HepG2 (cell line): ENCODE data around the gene NUDT8. TPM values are rescaled to one million over a fixed set of nuclear protein-coding genes. Genes with fewer than 3 reads are reported as not detected.

Source experiments
- AGO1 ChIP-seq: fragments of 200-400 bp; formaldehyde crosslinking; IDR thresholded peaks from 2 replicates; pipeline ENCODE4 v1.6.1; 2017; ENCODE audit warnings: mild to moderate bottlenecking, low read depth, low read length, moderate library complexity; ENCODE audit not compliant: poor library complexity, severe bottlenecking
- AKAP8 ChIP-seq: sonication (generic); formaldehyde crosslinking; IDR thresholded peaks from 2 replicates; pipeline ENCODE4 v1.5.1; 2020; ENCODE audit warnings: mild to moderate bottlenecking, missing genetic modification reagents
- ATF5 ChIP-seq: sonication (generic); formaldehyde crosslinking; IDR thresholded peaks from 2 replicates; pipeline ENCODE4 v1.4.0; 2020; ENCODE audit warnings: mild to moderate bottlenecking, low read depth, missing genetic modification reagents
- BHLHE40 ChIP-seq: IDR thresholded peaks from 2 replicates; pipeline ENCODE4 v1.6.1; 2011; ENCODE audit warnings: low read length, improper control_type of control experiment
- CCDC6 ChIP-seq: sonication (generic); formaldehyde crosslinking; IDR thresholded peaks from 2 replicates; pipeline ENCODE4 v1.8.1; 2022; ENCODE audit warnings: mild to moderate bottlenecking, missing genetic modification reagents, moderate library complexity
- DNMT1 ChIP-seq: sonication (generic); formaldehyde crosslinking; IDR thresholded peaks from 2 replicates; pipeline ENCODE4 v1.5.1; 2020; ENCODE audit warnings: mild to moderate bottlenecking, missing genetic modification reagents
- EP300 ChIP-seq, 3 experiments: sonication (generic) in 1 of 3; formaldehyde crosslinking in 1 of 3; IDR thresholded peaks; 2 replicates each; pipeline versions ENCODE4 v1.5.1 to v1.6.1; 2011 to 2020; ENCODE audit warnings: low read depth in 2 of 3, low read length in 2 of 3, borderline replicate concordance in 1 of 3, improper control_type of control experiment in 1 of 3, mild to moderate bottlenecking in 1 of 3, missing genetic modification reagents in 1 of 3, moderate library complexity in 1 of 3
- ESRRA ChIP-seq: sonication (generic); formaldehyde crosslinking; IDR thresholded peaks from 2 replicates; pipeline ENCODE4 v1.5.1; 2020; ENCODE audit warnings: mild to moderate bottlenecking, low read depth, missing genetic modification reagents
- HNRNPL ChIP-seq: fragments of 200-400 bp; formaldehyde crosslinking; IDR thresholded peaks from 2 replicates; pipeline ENCODE4 v1.6.1; 2017; ENCODE audit warnings: mild to moderate bottlenecking, low read depth, low read length
- HOXA9 ChIP-seq: sonication (generic); formaldehyde crosslinking; IDR thresholded peaks from 2 replicates; pipeline ENCODE4 v1.8.1; 2022; ENCODE audit warnings: missing genetic modification reagents, mild to moderate bottlenecking, moderate library complexity, borderline replicate concordance
- KDM1A ChIP-seq: IDR thresholded peaks from 2 replicates; pipeline ENCODE4 v1.6.1; 2016; ENCODE audit warnings: missing compliant biosample characterization
- KDM5A ChIP-seq: fragments of 200-600 bp; sonication (generic); IDR thresholded peaks from 2 replicates; pipeline ENCODE4 v1.7.0; 2018; ENCODE audit warnings: antibody characterized with exemption, mild to moderate bottlenecking, low read length, borderline replicate concordance
- NR2F1 ChIP-seq, 2 experiments: fragments of 450-650 bp in 1 of 2; formaldehyde crosslinking in 1 of 2; IDR thresholded peaks; 2 replicates each; pipeline versions ENCODE4 v1.5.0 to v1.6.1; 2016 to 2020; ENCODE audit warnings: mild to moderate bottlenecking in 1 of 2, missing compliant biosample characterization in 1 of 2, missing genetic modification reagents in 1 of 2, moderate library complexity in 1 of 2
- POLR2G ChIP-seq: fragments of 200-400 bp; formaldehyde crosslinking; IDR thresholded peaks from 2 replicates; pipeline ENCODE4 v1.6.1; 2018; ENCODE audit warnings: mild to moderate bottlenecking, low read depth, low read length, moderate library complexity
- STAT6 ChIP-seq: sonication (generic); formaldehyde crosslinking; IDR thresholded peaks from 2 replicates; pipeline ENCODE4 v1.4.0; 2020; ENCODE audit warnings: missing genetic modification reagents, mild to moderate bottlenecking, borderline replicate concordance
- THAP11 ChIP-seq: IDR thresholded peaks from 2 replicates; pipeline ENCODE4 v1.6.1; 2016; ENCODE audit warnings: missing biosample characterization, missing genetic modification reagents
- ZBTB38 ChIP-seq: sonication (generic); formaldehyde crosslinking; IDR thresholded peaks from 2 replicates; pipeline ENCODE4 v1.5.1; 2020; ENCODE audit warnings: mild to moderate bottlenecking, missing genetic modification reagents
- ZNF275 ChIP-seq: sonication (generic); formaldehyde crosslinking; IDR thresholded peaks from 2 replicates; pipeline ENCODE4 v1.8.0; 2022; ENCODE audit warnings: missing genetic modification reagents, mild to moderate bottlenecking, inconsistent platforms, borderline replicate concordance
- ZNF362 ChIP-seq: sonication (generic); formaldehyde crosslinking; IDR thresholded peaks from 2 replicates; pipeline ENCODE4 v1.4.0; 2020; ENCODE audit warnings: missing genetic modification reagents, mild to moderate bottlenecking, borderline replicate concordance
- ZNF530 ChIP-seq: sonication (generic); formaldehyde crosslinking; IDR thresholded peaks from 2 replicates; pipeline ENCODE4 v1.5.0; 2020; ENCODE audit warnings: low read depth, mild to moderate bottlenecking, missing genetic modification reagents
- ZNF605 ChIP-seq: sonication (generic); formaldehyde crosslinking; IDR thresholded peaks from 2 replicates; pipeline ENCODE4 v1.8.0; 2022; ENCODE audit warnings: mild to moderate bottlenecking, missing genetic modification reagents
- ZNF614 ChIP-seq: IDR thresholded peaks from 2 replicates; pipeline ENCODE4 v1.6.1; 2018; ENCODE audit warnings: missing biosample characterization, missing genetic modification reagents, inconsistent platforms, borderline replicate concordance
- polyA plus RNA-seq, 8 experiments: library from polyadenylated mRNA; depleted of rRNA in 3 of 8; stranded (reverse) in 7 of 8; unstranded in 1 of 8; fragments of >200 nt; fragmentation: Illumina TruSeq in 4 of 8; extraction: Trizol in 4 of 8; gene quantifications; 2 replicates each; pipeline versions ENCODE4 v1.2.1 to v1.2.3, GENCODE V29; 2011 to 2016; ENCODE audit warnings: low read depth in 4 of 8, missing spikeins in 1 of 8, mixed read lengths in 1 of 8; ENCODE audit not compliant: insufficient read depth in 1 of 8
- total RNA-seq, 5 experiments: library from RNA; depleted of rRNA; stranded (reverse); fragments of >200 nt; fragmentation: Illumina TruSeq; extraction: Trizol; gene quantifications; 2 replicates each; pipeline ENCODE4 v1.2.3, GENCODE V29; 2016; ENCODE audit warnings: low read depth in 1 of 5

NUDT8 gene
- total and polyA plus RNA-seq, 2 of the 13 experiments (the other 11 are each of a cell fraction or from before 2014, with no cell fraction given), result 6.7 to 25.8 TPM

- TF ChIP-seq ZNF362 (CRISPR knock-in tag) (peak; percentile 35; the same call in 1 of the 2 replicates), ZBTB38 (CRISPR knock-in tag) (no peak), ZNF275 (CRISPR knock-in tag) (no peak), ESRRA (no peak), CCDC6 (CRISPR knock-in tag) (no peak), KDM5A (no peak), KDM1A (CRISPR knock-in tag) (peak; percentile 17; the same call in 1 of the 2 replicates), EP300 (IDR thresholded peaks at IDR 0.05; ENCODE audit: low read depth in 2 of 2, low read length in 2 of 2) (peak in 1 of 2 experiments; percentile 61; a peak in 1 of 4 replicates), EP300 (CRISPR knock-in tag; IDR thresholded peaks at IDR 0.05; ENCODE audit: borderline replicate concordance) (no peak), STAT6 (no peak), HOXA9 (CRISPR knock-in tag) (no peak), HNRNPL (no peak), POLR2G (no peak), DNMT1 (CRISPR knock-in tag) (no peak), THAP11 (CRISPR knock-in tag) (peak; percentile 54), AKAP8 (CRISPR knock-in tag) (no peak), ZNF530 (CRISPR knock-in tag) (no peak), AGO1 (no peak), BHLHE40 (no peak), NR2F1 (CRISPR knock-in tag; IDR thresholded peaks at IDR 0.05) (0 out of 4 replicates have a peak, but pooled peaks of 1 of the 2 experiments have one; percentile 17), ZNF614 (0 out of 2 replicates have a peak, but pooled peaks have one; percentile 57), ATF5 (CRISPR knock-in tag) (no peak), ZNF605 (CRISPR knock-in tag) (no peak)
Measured at GRCh38 chr11:67617243-67617953, 12.3 kb downstream of the NUDT8 start (continued).
